Skeletal muscle tissue (tissue), 4 donors: ENCODE results near the gene PTPRS. TPM values are rescaled to one million over a fixed set of nuclear protein-coding genes. Genes with fewer than 3 reads are reported as not detected.

ENCODE experiments used
- H3K27ac ChIP-seq: one replicate; pipeline ENCODE4 v1.7.0; 2013; ENCODE audit warnings: mild to moderate bottlenecking, low read depth, low read length, inconsistent platforms
- H3K27me3 ChIP-seq, 3 donors: one replicate each; pipeline ENCODE4 v1.7.0; 2013; ENCODE audit warnings: low read length in 3 of 3; ENCODE audit not compliant: control insufficient read depth in 3 of 3, insufficient read depth in 3 of 3
- H3K36me3 ChIP-seq, 3 donors: one replicate each; pipeline ENCODE4 v1.7.0; 2013; ENCODE audit warnings: low read length in 3 of 3; ENCODE audit not compliant: control insufficient read depth in 3 of 3, insufficient read depth in 3 of 3
- H3K4me1 ChIP-seq, 3 donors: one replicate each; pipeline ENCODE4 v1.7.0; 2013; ENCODE audit warnings: low read length in 3 of 3, mild to moderate bottlenecking in 3 of 3; ENCODE audit not compliant: control insufficient read depth in 3 of 3, insufficient read depth in 3 of 3
- H3K4me3 ChIP-seq, 3 donors: one replicate each; pipeline ENCODE4 v1.7.0; 2013; ENCODE audit warnings: low read length in 3 of 3
- H3K9ac ChIP-seq, 3 donors: one replicate each; pipeline ENCODE4 v1.7.0; 2013; ENCODE audit warnings: low read length in 3 of 3, mild to moderate bottlenecking in 3 of 3, moderate library complexity in 2 of 3, low read depth in 1 of 3
- H3K9me3 ChIP-seq, 3 donors: one replicate each; pipeline ENCODE4 v1.7.0; 2013; ENCODE audit warnings: low read length in 3 of 3; ENCODE audit not compliant: control insufficient read depth in 3 of 3
- total RNA-seq: library from RNA; depleted of rRNA; stranded (reverse); fragments of >200 nt; gene quantifications from one replicate; pipeline ENCODE4 v1.2.3, GENCODE V29; 2014
- donor health status: Osteomylitis.

PTPRS gene
- total RNA-seq, 1 donor from 2014 or later: 79.9 TPM

GRCh38 chr19:5314012-5314906 lies 26.4 kb downstream of the PTPRS start:
- Histone ChIP-seq H3K9ac (no peak overlapping the region), H3K36me3 (no peaks in the 10 kb centered on the region), H3K9me3 (no peaks in the 10 kb centered on the region), H3K4me1 (no peaks in the 10 kb centered on the region), H3K27me3 (peaks cover 0 to 5% (median 0%) of the 10 kb centered on the region in 3 donors), H3K4me3 (no peak overlapping the region), H3K27ac (no peak overlapping the region)

GRCh38 chr19:5313307-5313706 lies 27.3 kb downstream of the PTPRS start:
- Histone ChIP-seq H3K27ac (no peak overlapping the region), H3K27me3 (peaks cover 0 to 5% (median 0%) of the 10 kb centered on the region in 3 donors), H3K9me3 (no peaks in the 10 kb centered on the region), H3K4me1 (peaks cover 0 to 1% (median 0%) of the 10 kb centered on the region in 3 donors), H3K36me3 (no peaks in the 10 kb centered on the region), H3K9ac (no peak overlapping the region), H3K4me3 (no peak overlapping the region)

- H3K4me1 ChIP-seq: peaks cover 0 to 2% (median 0%) of the 10 kb centered on the region in 3 donors
- no peaks in the 10 kb centered on the region for H3K36me3 ChIP-seq
- no peak overlapping the region for H3K4me3 ChIP-seq
- peaks cover 0 to 5% (median 0%) of the 10 kb centered on the region in 3 donors for H3K27me3 ChIP-seq
- H3K9me3 ChIP-seq: no peaks in the 10 kb centered on the region
- no peak overlapping the region for H3K9ac ChIP-seq
- H3K27ac ChIP-seq: no peak overlapping the region
Measured at GRCh38 chr19:5312058-5312457, 28.6 kb downstream of the PTPRS start.

- no peaks in the 10 kb centered on the region for H3K9me3 ChIP-seq
- no peak overlapping the region for H3K27ac ChIP-seq
- no peak overlapping the region for H3K4me3 ChIP-seq
- peaks cover 0 to 3% (median 0%) of the 10 kb centered on the region in 3 donors for H3K27me3 ChIP-seq
- H3K9ac ChIP-seq: no peak overlapping the region
- H3K36me3 ChIP-seq: no peaks in the 10 kb centered on the region
- peaks cover 0 to 2% (median 0%) of the 10 kb centered on the region in 3 donors for H3K4me1 ChIP-seq
Measured at GRCh38 chr19:5309438-5310204, 31.0 kb downstream of the PTPRS start.

- peak overlapping the region in 1 of 3 donors; percentile 13 for H3K4me3 ChIP-seq
- peak overlapping the region in 2 of 3 donors; percentile 53 to 81 for H3K9ac ChIP-seq
- no peaks in the 10 kb centered on the region for H3K9me3 ChIP-seq
- peaks cover 0 to 2% (median 0%) of the 10 kb centered on the region in 3 donors for H3K4me1 ChIP-seq
- H3K27ac ChIP-seq: peak overlapping the region; percentile 41
- H3K27me3 ChIP-seq: no peaks in the 10 kb centered on the region
- H3K36me3 ChIP-seq: no peaks in the 10 kb centered on the region
Measured at GRCh38 chr19:5308451-5309437, 31.9 kb downstream of the PTPRS start.

GRCh38 chr19:5307655-5308054 lies 33.0 kb downstream of the PTPRS start:
- no peaks in the 10 kb centered on the region for H3K27me3 ChIP-seq
- H3K36me3 ChIP-seq: no peaks in the 10 kb centered on the region
- no peaks in the 10 kb centered on the region for H3K9me3 ChIP-seq
- peaks cover 0 to 2% (median 0%) of the 10 kb centered on the region in 3 donors for H3K4me1 ChIP-seq
- no peak overlapping the region for H3K27ac ChIP-seq
- no peak overlapping the region for H3K4me3 ChIP-seq
- H3K9ac ChIP-seq: no peak overlapping the region

GRCh38 chr19:5305163-5305562 lies 35.4 kb downstream of the PTPRS start:
- Histone ChIP-seq H3K36me3 (no peaks in the 10 kb centered on the region), H3K4me1 (peaks cover 0 to 2% (median 0%) of the 10 kb centered on the region in 3 donors), H3K27ac (no peak overlapping the region), H3K4me3 (no peak overlapping the region), H3K27me3 (no peaks in the 10 kb centered on the region), H3K9ac (no peak overlapping the region), H3K9me3 (no peaks in the 10 kb centered on the region)

- H3K9ac ChIP-seq: no peak overlapping the region
- no peak overlapping the region for H3K27ac ChIP-seq
- H3K27me3 ChIP-seq: no peaks in the 10 kb centered on the region
- peaks cover 0 to 2% (median 0%) of the 10 kb centered on the region in 3 donors for H3K4me1 ChIP-seq
- no peaks in the 10 kb centered on the region for H3K9me3 ChIP-seq
- no peak overlapping the region for H3K4me3 ChIP-seq
- H3K36me3 ChIP-seq: no peaks in the 10 kb centered on the region
Measured at GRCh38 chr19:5304486-5304885, 36.1 kb downstream of the PTPRS start.

- peaks cover 0 to under 1% (median 0%) of the 10 kb centered on the region in 3 donors for H3K4me1 ChIP-seq
- H3K9ac ChIP-seq: no peak overlapping the region
- no peak overlapping the region for H3K27ac ChIP-seq
- H3K36me3 ChIP-seq: no peaks in the 10 kb centered on the region
- peaks cover 0 to 5% (median 0%) of the 10 kb centered on the region in 3 donors for H3K27me3 ChIP-seq
- no peak overlapping the region for H3K4me3 ChIP-seq
- no peaks in the 10 kb centered on the region for H3K9me3 ChIP-seq
Measured at GRCh38 chr19:5303208-5303607, 37.4 kb downstream of the PTPRS start.
